HG03135 (cell line): ENCODE measurements around the gene DOC2B.
"Not testable (repeated sequence)": the region's sequence is repeated elsewhere in the genome, so short reads cannot be mapped to it uniquely, and the experiment has no call there.

Experiments used
- ATAC-seq: cut with Tn5 transposase; IDR thresholded peaks from one replicate; pipeline ENCODE4 v1.9.1; 2021; ENCODE audit warnings: mild to moderate bottlenecking, moderate library complexity; ENCODE audit not compliant: unreplicated experiment

The DOC2B gene

GRCh38 chr17:181245-182049, at the start of gene DOC2B:
Gene DOC2B (minus strand): TSS chr17:181650. CDS start chr17:181479, 171 bp downstream.
- no peak for ATAC-seq

GRCh38 chr17:230395-230770, 48.9 kb upstream of the DOC2B start:
- no peak for ATAC-seq

GRCh38 chr17:229709-230394, 48.4 kb upstream of the DOC2B start:
- no peak for ATAC-seq

DNA sequence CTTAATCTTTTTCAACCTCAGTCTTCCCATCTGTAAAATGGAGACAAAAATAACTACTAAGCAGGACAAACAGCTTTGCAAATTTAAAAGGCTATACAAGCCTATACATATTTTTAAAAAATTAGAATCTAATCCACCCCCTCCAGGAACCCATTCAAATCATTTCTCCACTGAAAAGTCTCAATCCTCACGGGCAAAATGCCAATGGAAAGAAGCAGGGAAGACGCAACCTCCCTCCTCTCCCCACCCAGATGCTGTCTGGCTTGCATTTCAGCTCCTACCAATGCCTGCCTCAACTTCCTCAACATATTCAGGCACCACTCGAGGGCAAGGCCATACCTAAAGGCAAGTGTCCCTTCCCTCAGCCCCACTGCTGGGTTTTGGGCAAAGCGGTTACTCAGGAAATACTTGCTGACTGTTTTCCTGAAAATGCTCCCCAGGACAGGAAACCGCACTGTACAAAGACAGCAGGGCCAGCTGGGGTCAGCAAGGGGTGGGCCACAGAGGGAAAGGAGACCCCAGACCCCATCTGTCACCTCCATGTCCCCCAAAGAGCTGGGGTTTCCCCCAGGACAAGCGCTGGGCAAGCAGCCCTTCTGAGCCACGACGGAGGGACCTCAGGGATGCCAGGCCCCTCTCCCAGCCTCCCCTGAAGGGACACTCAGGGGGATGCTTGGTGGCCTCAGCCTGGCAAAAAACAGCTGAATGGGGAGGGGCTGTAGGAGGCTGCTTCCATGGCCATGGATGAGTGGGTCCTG, 47.7 kb upstream of the DOC2B start:
- no peak for ATAC-seq

DNA sequence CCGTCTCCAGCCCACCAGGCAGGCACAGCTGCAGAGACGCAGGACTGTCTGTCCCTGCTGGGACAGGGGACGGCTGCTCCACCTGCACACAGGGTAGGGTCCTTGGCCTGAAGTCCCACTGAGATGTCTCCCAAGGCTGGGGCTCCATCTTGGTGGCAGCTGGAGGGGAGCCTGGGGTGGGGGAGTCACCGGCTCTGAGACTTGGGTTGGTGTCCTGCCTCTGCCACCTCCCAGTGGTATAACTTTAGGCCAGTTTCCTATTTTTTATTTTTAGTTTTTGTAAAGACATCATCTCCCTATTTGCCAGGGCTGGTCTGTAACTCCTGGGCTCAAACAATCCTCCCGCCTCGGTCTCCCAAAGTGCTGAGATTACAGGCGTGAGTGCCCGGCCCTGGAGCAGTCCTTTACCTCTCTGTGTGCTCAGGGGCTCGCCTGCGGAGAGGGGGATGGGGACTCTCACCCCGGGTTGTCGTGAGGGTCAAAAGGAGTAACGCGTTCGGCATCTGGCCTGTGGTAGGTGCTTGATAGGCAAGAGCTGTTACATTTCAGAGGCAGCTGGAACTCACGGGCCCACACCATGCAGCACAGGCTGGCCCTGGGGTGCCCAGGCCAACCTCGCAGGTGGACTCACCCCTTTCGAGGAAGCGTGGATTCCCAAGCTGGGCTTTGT, 46.6 kb upstream of the DOC2B start:
- ATAC-seq: no peak

GRCh38 chr17:227078-227945, 45.9 kb upstream of the DOC2B start:
- no peak for ATAC-seq

DNA sequence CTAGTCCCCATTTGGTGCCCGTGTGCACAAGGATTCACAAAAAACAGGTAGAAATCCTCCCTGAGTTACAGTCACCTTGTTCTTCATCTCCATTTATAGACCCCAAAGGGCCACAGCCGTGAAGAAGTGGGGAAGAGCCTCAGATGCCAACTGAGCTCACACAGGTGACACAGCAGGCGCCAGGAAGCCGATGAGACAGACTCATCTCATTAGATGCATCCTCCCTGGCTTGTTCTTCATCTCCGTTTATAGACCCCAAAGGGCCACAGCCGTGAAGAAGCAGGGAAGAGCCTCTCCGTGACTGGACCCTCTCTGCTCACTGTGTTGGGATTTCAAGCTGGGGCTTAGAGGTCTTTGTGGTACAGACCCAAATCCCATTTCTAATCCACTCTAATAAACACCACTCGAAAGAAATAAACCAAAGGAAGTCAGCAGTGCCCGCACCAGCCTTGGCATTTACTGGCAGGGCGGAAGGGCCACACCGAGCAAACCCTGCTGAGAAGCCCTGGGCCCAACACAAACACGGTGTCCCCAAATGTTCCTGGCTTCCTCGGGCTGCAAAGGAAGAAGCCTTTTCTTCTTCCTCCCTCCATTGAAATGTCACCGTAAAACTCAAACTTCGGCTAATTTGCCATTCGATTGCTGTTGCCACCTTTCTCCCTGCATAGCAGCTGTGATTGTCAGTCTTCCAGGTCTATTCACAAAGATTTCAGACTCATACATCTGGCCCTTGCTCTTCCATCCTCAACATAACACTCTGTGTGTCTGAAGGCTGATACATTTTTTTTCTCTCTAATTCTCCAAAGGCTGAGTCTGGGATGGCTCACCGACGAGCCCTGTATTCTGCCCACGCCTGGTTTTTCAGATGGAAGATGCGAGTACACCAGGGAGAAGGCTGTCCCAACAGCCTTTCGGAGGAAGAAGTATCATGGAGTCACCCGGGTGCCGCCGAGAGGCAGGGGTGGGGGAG, 44.9 kb upstream of the DOC2B start:
- ATAC-seq: no peak

- ATAC-seq: no peak
Observed at GRCh38 chr17:225551-225950, 44.1 kb upstream of the DOC2B start.

GRCh38 chr17:224576-224975, 43.1 kb upstream of the DOC2B start:
- ATAC-seq: not testable (repeated sequence)

DNA sequence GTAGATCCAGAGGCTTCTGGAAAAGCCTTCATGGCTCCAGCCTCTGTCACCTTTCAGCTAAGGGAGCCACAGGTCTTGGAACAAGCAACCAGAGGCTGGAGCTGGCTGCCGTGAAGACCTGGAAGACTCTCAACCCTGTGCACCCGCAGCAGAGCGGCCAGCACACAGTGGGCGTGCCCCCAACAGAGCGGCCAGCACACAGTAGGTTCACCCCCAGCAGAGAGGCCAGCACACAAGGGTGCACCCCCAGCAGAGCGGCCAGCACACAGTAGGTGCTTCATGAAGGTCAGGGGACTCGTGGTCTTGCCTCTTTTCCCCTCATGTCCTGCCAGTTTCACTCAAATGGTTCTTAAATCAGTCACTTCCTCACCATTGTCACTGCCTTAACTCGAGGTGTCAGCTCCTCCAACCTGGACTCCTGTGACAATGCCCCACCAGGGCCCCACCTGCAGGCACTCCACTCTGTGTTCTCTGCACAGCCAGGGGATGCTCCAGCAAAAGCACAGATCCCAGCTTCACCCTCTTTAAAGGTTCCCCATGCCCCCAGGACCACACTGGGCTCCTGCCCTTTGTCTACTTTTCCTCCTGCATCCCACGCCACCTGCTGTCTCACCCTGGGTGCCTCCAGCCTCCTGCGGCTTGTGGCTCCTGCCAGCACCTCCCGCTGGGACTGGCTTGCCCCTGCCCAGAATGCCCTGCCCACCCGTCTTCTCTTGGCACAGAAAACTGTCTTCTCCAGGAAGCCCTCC, 42.4 kb upstream of the DOC2B start:
- ATAC-seq: no peak

DNA sequence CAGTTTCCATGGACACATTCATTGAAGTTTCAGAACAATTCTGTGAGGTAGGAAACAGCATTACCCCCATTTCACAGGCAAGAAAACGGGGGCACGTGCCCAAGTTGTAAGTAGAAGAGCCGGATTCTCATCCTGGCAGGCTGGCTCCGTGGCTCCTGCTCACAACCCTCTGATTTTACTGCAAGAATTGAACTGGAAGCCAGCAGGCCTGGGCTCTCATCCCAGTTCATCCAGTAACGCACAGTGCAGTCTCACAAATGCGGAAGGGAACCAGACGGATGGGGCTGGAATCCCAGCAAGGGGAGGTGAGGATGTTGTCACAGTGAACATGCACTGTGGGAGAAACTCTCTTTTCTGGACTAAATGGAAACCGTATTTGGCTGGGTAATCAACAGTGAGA, 40.7 kb upstream of the DOC2B start:
- no peak for ATAC-seq

GRCh38 chr17:219696-220095, 38.2 kb upstream of the DOC2B start:
- no peak for ATAC-seq

GRCh38 chr17:218432-219110, 37.1 kb upstream of the DOC2B start:
- no peak for ATAC-seq

GRCh38 chr17:216625-217024, 35.2 kb upstream of the DOC2B start:
- ATAC-seq: no peak

- not testable (repeated sequence) for ATAC-seq
Observed at GRCh38 chr17:215563-216478, 34.4 kb upstream of the DOC2B start.

- no peak for ATAC-seq
Observed at GRCh38 chr17:214881-215331, 33.5 kb upstream of the DOC2B start.
